HEK293 (cell line): ENCODE data around the gene ESRRA.

Experiments
- ATF2 ChIP-seq: fragments of 450-650 bp; formaldehyde crosslinking; IDR thresholded peaks from 2 replicates; pipeline ENCODE4 v1.5.1; 2016; ENCODE audit warnings: missing biosample characterization, missing genetic modification characterization, low read depth
- BCL11A ChIP-seq: fragments of 450-650 bp; formaldehyde crosslinking; IDR thresholded peaks from 2 replicates; pipeline ENCODE4 v1.5.1; 2016; ENCODE audit warnings: low read depth, missing biosample characterization, missing genetic modification characterization
- BCL11B ChIP-seq: fragments of 450-650 bp; formaldehyde crosslinking; IDR thresholded peaks from 2 replicates; pipeline ENCODE4 v1.5.1; 2016; ENCODE audit warnings: low read depth, missing biosample characterization, missing genetic modification characterization
- INSM2 ChIP-seq: fragments of 450-650 bp; formaldehyde crosslinking; IDR thresholded peaks from 2 replicates; pipeline ENCODE4 v1.5.1; 2016; ENCODE audit warnings: missing biosample characterization, missing genetic modification characterization
- KLF8 ChIP-seq: fragments of 450-650 bp; formaldehyde crosslinking; IDR thresholded peaks from 2 replicates; pipeline ENCODE4 v1.5.1; 2016; ENCODE audit warnings: missing biosample characterization, missing genetic modification characterization
- OSR2 ChIP-seq: fragments of 450-650 bp; formaldehyde crosslinking; IDR thresholded peaks from 2 replicates; pipeline ENCODE4 v1.5.1; 2016; ENCODE audit warnings: missing biosample characterization, missing genetic modification characterization
- SCRT2 ChIP-seq: fragments of 450-650 bp; formaldehyde crosslinking; IDR thresholded peaks from 2 replicates; pipeline ENCODE4 v1.5.1; 2016; ENCODE audit warnings: missing biosample characterization, missing genetic modification characterization
- SETDB1 ChIP-seq: IDR thresholded peaks from one replicate; pipeline ENCODE4 v1.6.1; 2017; ENCODE audit warnings: mild to moderate bottlenecking, low read length, moderate library complexity, mixed read lengths; ENCODE audit not compliant: insufficient read length
- TSHZ1 ChIP-seq: fragments of 450-650 bp; formaldehyde crosslinking; IDR thresholded peaks from 2 replicates; pipeline ENCODE4 v1.5.1; 2016; ENCODE audit warnings: missing biosample characterization, missing genetic modification characterization, borderline replicate concordance
- ZBTB1 ChIP-seq: fragments of 450-650 bp; formaldehyde crosslinking; IDR thresholded peaks from 2 replicates; pipeline ENCODE4 v1.5.1; 2016; ENCODE audit warnings: missing biosample characterization, missing genetic modification characterization
- ZBTB7A ChIP-seq: fragments of 450-650 bp; formaldehyde crosslinking; IDR thresholded peaks from 2 replicates; pipeline ENCODE4 v1.5.1; 2016; ENCODE audit warnings: low read depth, missing biosample characterization, missing genetic modification characterization
- ZBTB8A ChIP-seq: fragments of 450-650 bp; formaldehyde crosslinking; IDR thresholded peaks from 2 replicates; pipeline ENCODE4 v1.5.1; 2016; ENCODE audit warnings: missing biosample characterization, missing genetic modification characterization
- ZNF10 ChIP-seq: fragments of 450-650 bp; formaldehyde crosslinking; IDR thresholded peaks from 2 replicates; pipeline ENCODE4 v1.5.1; 2017; ENCODE audit warnings: missing biosample characterization, missing genetic modification characterization
- ZNF132 ChIP-seq: fragments of 450-650 bp; formaldehyde crosslinking; IDR thresholded peaks from 2 replicates; pipeline ENCODE4 v1.5.1; 2017; ENCODE audit warnings: missing biosample characterization, missing genetic modification characterization, borderline replicate concordance
- ZNF148 ChIP-seq: fragments of 450-650 bp; formaldehyde crosslinking; IDR thresholded peaks from 2 replicates; pipeline ENCODE4 v1.5.0; 2017; ENCODE audit warnings: missing biosample characterization, missing genetic modification characterization, borderline replicate concordance
- ZNF184 ChIP-seq: fragments of 450-650 bp; IDR thresholded peaks from 2 replicates; pipeline ENCODE4 v1.5.1; 2018; ENCODE audit warnings: missing biosample characterization, mild to moderate bottlenecking, missing genetic modification characterization
- ZNF223 ChIP-seq: fragments of 450-650 bp; formaldehyde crosslinking; IDR thresholded peaks from 2 replicates; pipeline ENCODE4 v1.5.1; 2016; ENCODE audit warnings: missing biosample characterization, missing genetic modification characterization
- ZNF341 ChIP-seq: fragments of 450-650 bp; formaldehyde crosslinking; IDR thresholded peaks from 2 replicates; pipeline ENCODE4; 2016; ENCODE audit warnings: low read depth, missing biosample characterization, missing genetic modification characterization
- ZNF398 ChIP-seq: fragments of 450-650 bp; formaldehyde crosslinking; IDR thresholded peaks from 2 replicates; pipeline ENCODE4 v1.5.1; 2017; ENCODE audit warnings: missing biosample characterization, missing genetic modification characterization
- ZNF404 ChIP-seq: fragments of 450-650 bp; formaldehyde crosslinking; IDR thresholded peaks from 2 replicates; pipeline ENCODE4 v1.5.1; 2017; ENCODE audit warnings: missing biosample characterization, missing genetic modification characterization
- ZNF423 ChIP-seq: fragments of 450-650 bp; formaldehyde crosslinking; IDR thresholded peaks from 2 replicates; pipeline ENCODE4 v1.5.1; 2016; ENCODE audit warnings: missing biosample characterization, missing genetic modification characterization
- ZNF501 ChIP-seq: fragments of 450-650 bp; formaldehyde crosslinking; IDR thresholded peaks from 2 replicates; pipeline ENCODE4 v1.5.1; 2016; ENCODE audit warnings: missing biosample characterization, missing genetic modification characterization
- ZNF514 ChIP-seq: fragments of 450-650 bp; formaldehyde crosslinking; IDR thresholded peaks from 2 replicates; pipeline ENCODE4 v1.5.1; 2016; ENCODE audit warnings: missing biosample characterization, missing genetic modification characterization
- ZNF560 ChIP-seq: fragments of 450-650 bp; formaldehyde crosslinking; IDR thresholded peaks from 2 replicates; pipeline ENCODE4 v1.5.1; 2017; ENCODE audit warnings: missing biosample characterization, missing genetic modification characterization, borderline replicate concordance
- ZNF580 ChIP-seq: fragments of 450-650 bp; formaldehyde crosslinking; IDR thresholded peaks from 2 replicates; pipeline ENCODE4 v1.5.1; 2016; ENCODE audit warnings: missing biosample characterization, missing genetic modification characterization
- ZNF660 ChIP-seq: fragments of 450-650 bp; IDR thresholded peaks from 2 replicates; pipeline ENCODE4 v1.5.1; 2018; ENCODE audit warnings: missing biosample characterization, mild to moderate bottlenecking, missing genetic modification characterization
- ZNF704 ChIP-seq: fragments of 450-650 bp; formaldehyde crosslinking; IDR thresholded peaks from 2 replicates; pipeline ENCODE4 v1.5.1; 2016; ENCODE audit warnings: missing biosample characterization, missing genetic modification characterization
- ZNF792 ChIP-seq: fragments of 450-650 bp; formaldehyde crosslinking; IDR thresholded peaks from 2 replicates; pipeline ENCODE4 v1.5.1; 2016; ENCODE audit warnings: missing biosample characterization, missing genetic modification characterization
- ZNF843 ChIP-seq: fragments of 450-650 bp; formaldehyde crosslinking; IDR thresholded peaks from 2 replicates; pipeline ENCODE4 v1.5.1; 2016; ENCODE audit warnings: missing biosample characterization, missing genetic modification characterization

Gene ESRRA

GRCh38 chr11:64317325-64317960 is 12.1 kb downstream of the ESRRA start, which contains the start of gene TRMT112 (continued):
- TF ChIP-seq BCL11A (tag by site-specific recombination) (no peak), ZNF10 (tag by site-specific recombination) (no peak), ZNF704 (tag by site-specific recombination) (no peak), ZNF423 (no peak), ZNF660 (tag by site-specific recombination) (no peak), ZNF843 (no peak), ATF2 (tag by site-specific recombination) (no peak), SCRT2 (tag by site-specific recombination) (no peak), TSHZ1 (tag by site-specific recombination) (no peak), ZNF398 (tag by site-specific recombination) (no peak), INSM2 (tag by site-specific recombination) (no peak), ZNF223 (tag by site-specific recombination) (no peak), ZNF148 (tag by site-specific recombination) (no peak), ZBTB8A (tag by site-specific recombination) (no peak; the same call in 1 of the 2 replicates), BCL11B (no peak), ZNF560 (tag by site-specific recombination) (no peak), ZNF404 (tag by site-specific recombination) (no peak), OSR2 (tag by site-specific recombination) (peak; percentile 70), ZNF501 (tag by site-specific recombination) (peak; percentile 77; the same call in 1 of the 2 replicates), SETDB1 (no peak), ZNF580 (tag by site-specific recombination) (peak; percentile 97), KLF8 (tag by site-specific recombination) (peak; percentile 42; the same call in 1 of the 2 replicates), ZBTB7A (tag by site-specific recombination) (no peak), ZNF792 (tag by site-specific recombination) (no peak), ZNF341 (no peak), ZNF132 (tag by site-specific recombination) (no peak), ZNF184 (tag by site-specific recombination) (no peak), ZBTB1 (tag by site-specific recombination) (no peak), ZNF514 (tag by site-specific recombination) (no peak)
